Nucleus accumbens (tissue), 56 donors: ENCODE measurements around the gene ZCCHC9.
"Not testable (repeated sequence)": the region's sequence is repeated elsewhere in the genome, so short reads cannot be mapped to it uniquely, and the experiment has no call there.

Source experiments
- DNase-seq, 56 donors: peaks; one replicate each; lab custom pipeline; 2025; lab: John Stamatoyannopoulos, UW

The ZCCHC9 gene

DNA sequence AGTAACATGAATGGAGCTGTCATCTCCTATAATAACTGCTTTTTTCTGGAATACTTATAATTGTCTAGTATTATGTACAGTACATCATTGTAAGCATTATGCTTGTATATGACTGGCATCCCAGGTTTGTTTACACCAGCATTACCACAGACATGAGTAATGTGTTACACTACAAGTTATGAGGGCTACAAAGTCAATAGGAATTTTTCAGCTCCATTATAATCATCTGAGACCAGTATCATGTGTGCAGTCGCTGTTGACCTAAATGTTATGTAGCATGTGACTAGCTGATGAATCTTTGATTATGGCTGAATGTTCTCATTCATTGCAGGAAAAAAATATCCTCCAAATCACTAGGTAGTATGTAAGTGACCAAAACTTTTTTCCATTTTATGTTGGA, 2.2 kb downstream of the ZCCHC9 start:
- no peak for DNase-seq

DNA sequence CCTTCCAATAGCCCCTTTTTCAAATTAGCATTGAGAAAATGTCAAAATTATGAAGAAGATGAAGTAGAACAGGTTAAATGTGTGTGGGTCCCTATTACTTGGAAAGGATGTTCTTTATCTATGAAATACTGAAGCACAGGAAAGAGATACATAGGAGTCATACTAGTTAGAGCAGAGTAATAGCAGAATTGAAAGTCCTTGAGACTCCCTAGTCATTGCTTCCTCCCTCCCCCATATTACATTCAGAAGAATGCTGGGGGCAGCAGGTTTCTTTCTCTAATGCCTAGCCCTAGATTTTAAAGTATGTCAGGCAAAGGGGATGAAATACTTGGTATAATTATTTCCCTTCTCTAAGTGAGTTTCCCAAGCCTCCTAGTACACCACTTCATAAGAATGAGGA, 4.4 kb downstream of the ZCCHC9 start:
- no peak for DNase-seq

DNA sequence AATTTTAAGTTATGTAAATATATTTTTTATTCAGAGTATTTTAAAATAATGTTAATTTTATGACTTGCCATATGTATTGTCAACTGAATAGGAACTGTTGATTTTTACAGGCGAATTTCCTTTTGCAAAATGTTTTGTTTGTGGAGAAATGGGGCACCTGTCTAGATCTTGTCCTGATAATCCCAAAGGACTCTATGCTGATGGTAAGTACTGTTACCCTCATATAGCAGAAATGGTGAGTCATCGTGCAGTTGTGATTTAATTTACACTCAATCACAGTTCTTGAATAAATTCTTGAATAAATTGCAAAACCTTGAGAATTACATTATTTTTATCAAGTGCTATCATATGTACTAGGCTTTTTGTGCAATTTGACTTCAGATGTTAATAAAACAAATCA, 7.4 kb downstream of the ZCCHC9 start:
- DNase-seq: no peak

GRCh38 chr5:81310402-81311063, 9.1 kb downstream of the ZCCHC9 start:
- DNase-seq: no peak

GRCh38 chr5:81313278-81313677, 11.9 kb downstream of the ZCCHC9 start:
- DNase-seq: no peak

- no peak for DNase-seq
Observed at GRCh38 chr5:81313686-81314085, 12.3 kb downstream of the ZCCHC9 start.

- no peak for DNase-seq
Observed at GRCh38 chr5:81314581-81314980, 13.2 kb downstream of the ZCCHC9 start.

DNA sequence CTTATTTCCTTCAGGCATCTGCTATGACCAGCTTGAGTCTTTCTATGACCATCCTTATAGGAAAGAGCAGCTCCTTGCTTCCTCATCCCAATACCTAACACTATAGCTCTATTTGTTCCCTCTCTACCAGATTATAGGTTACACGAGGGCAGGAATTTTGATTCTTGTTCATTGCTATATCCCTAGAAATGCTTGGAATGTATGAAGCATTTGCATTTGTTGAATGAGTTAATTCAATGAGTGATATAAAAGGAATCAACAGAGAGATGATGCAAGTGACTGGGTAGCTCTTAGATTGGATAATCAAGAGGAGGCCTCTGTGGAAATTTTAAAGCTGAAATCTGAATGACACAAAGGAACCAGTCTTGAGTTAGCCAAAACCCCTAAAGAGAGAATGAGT, 13.9 kb downstream of the ZCCHC9 start:
- no peak for DNase-seq

DNA sequence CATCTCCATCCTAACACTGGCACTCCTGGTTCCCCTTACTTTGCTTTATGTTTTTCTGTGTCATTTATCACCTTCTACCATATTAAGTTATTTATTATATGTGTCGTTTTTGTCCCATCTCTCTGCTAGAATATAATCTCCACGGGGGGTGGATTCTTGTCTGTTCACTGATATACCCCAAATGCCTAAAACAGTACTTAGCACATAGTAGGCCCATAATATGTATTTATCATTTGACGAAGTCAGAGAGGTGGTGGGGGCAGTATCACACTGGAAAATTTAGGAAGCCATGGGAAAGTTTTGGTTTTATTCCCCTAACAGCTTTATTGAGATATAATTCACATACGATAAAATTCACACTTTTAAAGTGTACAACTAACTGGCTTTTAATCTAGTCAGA, 14.4 kb downstream of the ZCCHC9 start:
- no peak for DNase-seq

DNA sequence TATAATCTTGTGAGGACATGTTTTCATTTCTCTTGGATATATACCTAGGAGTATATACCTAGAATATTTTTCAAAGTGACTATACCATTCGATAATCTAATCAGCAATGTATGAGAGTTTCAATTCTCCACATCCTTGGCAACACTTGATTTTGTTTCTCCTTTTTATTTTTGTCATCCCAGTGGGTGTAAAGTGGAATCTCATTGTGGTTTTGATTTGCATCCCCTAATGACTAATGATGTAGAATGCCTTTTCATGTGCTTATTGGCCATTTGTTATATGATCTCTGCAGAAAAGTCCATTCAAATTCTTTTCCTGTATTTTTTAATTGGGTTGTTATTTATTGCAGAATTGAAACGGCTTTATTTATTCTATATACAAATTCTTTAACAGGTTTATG, 15.2 kb downstream of the ZCCHC9 start:
- no peak for DNase-seq

GRCh38 chr5:81317536-81317935, 16.1 kb downstream of the ZCCHC9 start:
- no peak for DNase-seq

DNA sequence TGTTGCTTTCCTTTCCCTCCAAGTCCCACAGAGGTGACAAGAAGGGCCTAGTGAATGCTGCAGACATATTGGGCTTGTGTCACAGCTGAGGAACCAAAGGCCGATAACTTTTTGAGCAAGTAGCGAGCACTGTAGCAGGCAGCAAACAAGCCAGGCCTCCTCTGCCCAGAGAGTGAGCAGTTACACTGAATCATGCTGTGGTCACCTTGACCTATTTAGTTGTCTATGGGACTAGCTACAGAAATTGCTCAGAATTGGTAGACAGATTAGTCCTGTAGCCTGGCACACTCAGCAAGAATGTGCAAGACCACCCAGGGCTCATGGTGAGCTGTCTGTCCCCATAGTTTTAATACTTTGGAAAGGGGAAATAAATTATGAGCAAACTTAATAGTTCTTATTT, 25.2 kb downstream of the ZCCHC9 start:
- no peak for DNase-seq

- no peak for DNase-seq
Observed at GRCh38 chr5:81334304-81335061, 33.1 kb downstream of the ZCCHC9 start.

- DNase-seq: no peak
Observed at GRCh38 chr5:81335946-81336345, 34.6 kb downstream of the ZCCHC9 start.

GRCh38 chr5:81336556-81336955, 35.2 kb downstream of the ZCCHC9 start:
- no peak for DNase-seq

- no peak for DNase-seq
Observed at GRCh38 chr5:81337803-81338202, 36.4 kb downstream of the ZCCHC9 start.

DNA sequence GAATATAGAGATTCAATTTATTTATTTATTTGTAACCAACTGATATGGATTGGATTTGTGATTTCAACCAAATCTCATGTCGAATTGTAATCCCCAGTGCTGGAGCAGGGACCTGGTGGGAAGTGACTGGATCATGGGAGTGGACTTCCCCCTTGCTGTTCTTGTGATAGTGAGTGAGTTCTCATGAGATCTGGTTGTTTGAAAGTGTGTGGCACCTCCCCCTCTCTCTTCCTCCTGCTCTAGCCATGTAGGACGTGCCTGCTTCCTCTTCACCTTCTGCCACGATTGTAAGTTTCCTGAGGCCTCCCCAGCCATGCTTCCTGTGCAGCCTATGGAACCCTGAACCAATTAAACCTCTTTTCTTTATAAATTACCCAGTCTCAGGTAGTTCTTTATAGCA, 36.8 kb downstream of the ZCCHC9 start:
- DNase-seq: not testable (repeated sequence)

GRCh38 chr5:81344736-81345135, 43.3 kb downstream of the ZCCHC9 start:
- no peak for DNase-seq

DNA sequence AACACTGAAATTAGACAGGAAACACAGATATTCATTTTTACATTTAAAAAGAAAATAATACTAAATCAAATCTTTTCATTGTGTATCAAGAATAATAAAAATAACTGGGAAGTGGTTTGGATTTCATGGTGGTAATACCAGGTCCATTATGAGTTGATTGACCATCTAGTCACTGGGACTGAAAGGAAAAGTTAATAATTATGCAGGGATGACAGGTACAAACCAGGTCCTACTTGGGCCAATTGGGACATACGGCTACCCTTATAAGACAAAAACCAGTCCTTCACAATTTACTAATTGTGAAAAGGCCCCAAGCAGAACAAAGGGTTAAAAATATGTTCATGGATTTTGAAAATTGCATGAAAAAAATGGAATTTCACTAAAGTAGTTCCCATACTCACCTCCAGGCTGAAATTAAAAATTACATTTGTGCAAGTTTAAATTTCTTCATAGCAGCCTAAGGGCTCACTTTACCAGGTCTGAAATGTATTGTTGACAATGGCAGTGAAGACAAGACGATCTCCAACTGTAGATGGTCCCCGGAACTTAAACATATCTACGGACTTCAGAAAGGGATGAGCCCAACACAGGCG, 44.1 kb downstream of the ZCCHC9 start:
- DNase-seq: no peak

DNA sequence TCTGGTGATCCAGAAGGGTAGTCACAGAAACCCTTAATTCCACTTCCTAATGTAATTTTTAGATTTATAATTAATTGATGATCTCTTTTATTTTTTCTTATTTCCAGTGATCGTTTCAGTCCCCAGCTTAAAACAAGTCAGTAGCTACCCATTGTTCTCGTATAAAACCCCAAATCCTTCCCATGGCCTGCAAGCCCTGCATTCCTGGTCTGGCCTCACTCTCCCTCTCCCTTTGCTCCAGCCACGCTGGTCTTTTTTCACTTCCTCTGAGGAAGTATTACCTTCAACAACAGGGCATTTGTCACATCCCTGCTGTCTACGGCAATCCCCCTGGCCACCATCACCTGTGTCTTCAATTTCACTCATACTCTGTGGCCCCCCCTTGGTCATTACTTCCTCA, 47.8 kb downstream of the ZCCHC9 start:
- no peak for DNase-seq

DNA sequence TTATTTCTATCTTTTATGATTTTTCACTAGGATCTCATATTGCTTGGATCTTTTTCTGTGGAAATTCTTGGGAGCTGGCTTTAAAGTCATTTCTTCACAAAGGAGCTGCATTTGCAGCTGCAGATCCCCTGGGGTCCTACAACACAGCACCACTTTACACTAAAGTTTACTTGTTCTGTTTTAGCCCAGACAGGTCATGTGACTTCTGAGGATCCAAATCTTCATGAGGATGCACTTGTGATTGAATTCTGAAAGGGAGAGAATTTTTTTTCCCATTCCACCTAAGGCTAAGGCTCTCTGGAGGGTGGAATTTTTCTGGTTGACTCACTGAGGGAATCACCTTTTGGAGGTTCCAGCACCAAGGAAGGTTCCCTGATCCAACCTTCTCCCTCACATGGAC, 49.1 kb downstream of the ZCCHC9 start:
- DNase-seq: no peak

GRCh38 chr5:81353189-81353588, 51.8 kb downstream of the ZCCHC9 start:
- no peak for DNase-seq
